Liver (tissue), 9 donors: ENCODE data around the gene MMP13. TPM values are rescaled to one million over a fixed set of nuclear protein-coding genes. Genes with fewer than 3 reads are reported as not detected.

Experiments
- DNase-seq: peaks from one replicate; pipeline ENCODE4 v3.0.0-alpha.2; 2017; ENCODE audit warnings: low spot score
- H3K27ac ChIP-seq, 2 donors: one replicate each; pipeline ENCODE4 v1.7.0; 2013; ENCODE audit warnings: inconsistent platforms in 2 of 2, low read length in 2 of 2, control low read depth in 1 of 2, low read depth in 1 of 2, mild to moderate bottlenecking in 1 of 2
- H3K27me3 ChIP-seq, 4 donors: one replicate each; pipeline versions ENCODE4 v1.6.1 to v1.7.0; 2013; ENCODE audit warnings: low read length in 3 of 4, inconsistent platforms in 1 of 4, mild to moderate bottlenecking in 1 of 4, moderate library complexity in 1 of 4; ENCODE audit not compliant: control insufficient read depth in 4 of 4, insufficient read depth in 4 of 4
- H3K36me3 ChIP-seq, 4 donors: one replicate each; pipeline versions ENCODE4 v1.6.1 to v1.7.0; 2013; ENCODE audit warnings: low read length in 3 of 4, mild to moderate bottlenecking in 3 of 4, low read depth in 1 of 4, moderate library complexity in 1 of 4; ENCODE audit not compliant: control insufficient read depth in 4 of 4, insufficient read depth in 3 of 4
- H3K4me1 ChIP-seq, 4 donors: one replicate each; pipeline versions ENCODE4 v1.6.1 to v1.7.0; 2013; ENCODE audit warnings: low read length in 3 of 4, mild to moderate bottlenecking in 3 of 4, moderate library complexity in 1 of 4; ENCODE audit not compliant: control insufficient read depth in 4 of 4, insufficient read depth in 4 of 4
- H3K4me3 ChIP-seq, 3 donors: one replicate each; pipeline versions ENCODE4 v1.6.1 to v1.7.0; 2013; ENCODE audit warnings: low read length in 3 of 3, control low read depth in 1 of 3, low read depth in 1 of 3, mild to moderate bottlenecking in 1 of 3
- H3K9ac ChIP-seq, 2 donors: one replicate each; pipeline ENCODE4 v1.7.0; 2013; ENCODE audit warnings: low read length in 2 of 2, mild to moderate bottlenecking in 2 of 2, moderate library complexity in 2 of 2, control low read depth in 1 of 2, low read depth in 1 of 2
- H3K9me3 ChIP-seq, 4 donors: one replicate each; pipeline versions ENCODE4 v1.6.1 to v1.7.0; 2013; ENCODE audit warnings: low read length in 3 of 4; ENCODE audit not compliant: control insufficient read depth in 4 of 4
- EGR1 ChIP-seq, 2 donors: IDR thresholded peaks; 2 replicates each; pipeline ENCODE4 v1.6.1; 2016 to 2018; ENCODE audit warnings: antibody characterized with exemption in 2 of 2, low read depth in 2 of 2
- FOXA1 ChIP-seq: IDR thresholded peaks from 2 replicates; pipeline ENCODE4 v1.6.1; 2016; ENCODE audit warnings: antibody characterized with exemption
- FOXA2 ChIP-seq: IDR thresholded peaks from 2 replicates; pipeline ENCODE4 v1.6.1; 2016; ENCODE audit warnings: antibody characterized with exemption
- GABPA ChIP-seq, 2 donors: IDR thresholded peaks in 1 of 2; conservative IDR thresholded peaks in 1 of 2; 2 replicates each; pipeline ENCODE4 v1.6.1; 2016; ENCODE audit warnings: antibody characterized with exemption in 2 of 2, mild to moderate bottlenecking in 1 of 2, moderate library complexity in 1 of 2
- HNF4A ChIP-seq, 2 donors: conservative IDR thresholded peaks; 2 replicates each; pipeline ENCODE4 v1.6.1; 2016; ENCODE audit warnings: antibody characterized with exemption in 2 of 2, mild to moderate bottlenecking in 2 of 2
- JUND ChIP-seq, 2 donors: IDR thresholded peaks; 2 replicates each; pipeline ENCODE4 v1.6.1; 2016; ENCODE audit warnings: antibody characterized with exemption in 2 of 2
- NR2F2 ChIP-seq: IDR thresholded peaks from 2 replicates; pipeline ENCODE4 v1.6.1; 2016; ENCODE audit warnings: antibody characterized with exemption
- SP1 ChIP-seq: IDR thresholded peaks from 2 replicates; pipeline ENCODE4 v1.6.1; 2018; ENCODE audit warnings: antibody characterized with exemption, mild to moderate bottlenecking
- TAF1 ChIP-seq: conservative IDR thresholded peaks from 2 replicates; pipeline ENCODE4 v1.6.1; 2016; ENCODE audit warnings: antibody characterized with exemption, mild to moderate bottlenecking
- WGBS: extraction: QIAGEN DNeasy Blood & Tissue Kit; methylation state at CpG from one replicate; pipeline ENCODE4 v1.1.7; 2013; 5-methylcytosine and 5-hydroxymethylcytosine counted together
- polyA plus RNA-seq, 2 donors: library from polyadenylated mRNA; stranded (reverse) in 1 of 2; unstranded in 1 of 2; fragments of 200-250 nt in 1 of 2; fragments of >200 nt in 1 of 2; fragmentation: Nextera tagmentation in 1 of 2; extraction: Ambion mirVana in 1 of 2; gene quantifications; one replicate each; pipeline versions ENCODE4 v1.2.1 to v1.2.3, GENCODE V29; 2013 to 2015
- total RNA-seq, 2 donors: library from RNA; depleted of rRNA; stranded (reverse); fragments of >200 nt; gene quantifications; one replicate each; pipeline ENCODE4 v1.2.3, GENCODE V29; 2014
- TF ChIP-seq, protein P1 (sequence below): fragments of 150-350 bp; IDR thresholded peaks from 2 replicates; pipeline ENCODE4 v1.5.1; 2017; ENCODE audit warnings: improper control_type of control experiment, low read depth, low read length; ENCODE audit not compliant: missing input control
- TF ChIP-seq, protein P2 (sequence below): IDR thresholded peaks from 2 replicates; pipeline ENCODE4 v1.6.1; 2016; ENCODE audit warnings: antibody characterized with exemption
- TF ChIP-seq, protein P3 (sequence below): IDR thresholded peaks from 2 replicates; pipeline ENCODE4 v1.6.1; 2016; ENCODE audit warnings: antibody characterized with exemption, mild to moderate bottlenecking
- donor health status: healthy.
- donor health status: healthy.
- donor health status: healthy.
- donor health status: healthy.
- donor health status: healthy.

Gene MMP13
- total and polyA plus RNA-seq, 4 donors = not detected

DNA sequence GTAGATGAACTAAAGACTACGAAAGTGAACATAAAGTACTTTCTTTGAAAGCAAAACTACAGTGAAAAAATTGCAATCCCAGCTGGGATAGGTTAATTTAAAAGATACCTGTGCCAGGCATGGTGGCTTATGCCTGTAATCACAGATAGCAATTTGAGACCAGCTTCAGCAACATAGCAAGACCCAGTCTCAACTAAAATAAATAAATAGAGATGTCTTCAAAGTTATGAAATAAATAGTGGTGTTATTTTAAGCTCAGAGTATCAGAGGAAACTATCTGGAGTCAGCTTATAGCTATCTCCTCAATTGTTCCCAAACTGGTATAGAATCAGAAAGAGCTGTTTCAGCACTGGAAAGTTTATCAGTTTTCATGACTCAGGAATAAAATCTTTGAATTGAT is 17.3 kb upstream of the MMP13 start:
- Histone ChIP-seq H3K27ac (no peak overlapping the region), H3K4me1 (no peaks in the 10 kb centered on the region), H3K4me3 (no peak overlapping the region), H3K9ac (no peak overlapping the region), H3K36me3 (no peaks in the 10 kb centered on the region), H3K9me3 (no peaks in the 10 kb centered on the region), H3K27me3 (no peaks in the 10 kb centered on the region)
- DNase-seq = no peak
- no peak for TF ChIP-seq NR2F2
- TF ChIP-seq, protein P1, sequence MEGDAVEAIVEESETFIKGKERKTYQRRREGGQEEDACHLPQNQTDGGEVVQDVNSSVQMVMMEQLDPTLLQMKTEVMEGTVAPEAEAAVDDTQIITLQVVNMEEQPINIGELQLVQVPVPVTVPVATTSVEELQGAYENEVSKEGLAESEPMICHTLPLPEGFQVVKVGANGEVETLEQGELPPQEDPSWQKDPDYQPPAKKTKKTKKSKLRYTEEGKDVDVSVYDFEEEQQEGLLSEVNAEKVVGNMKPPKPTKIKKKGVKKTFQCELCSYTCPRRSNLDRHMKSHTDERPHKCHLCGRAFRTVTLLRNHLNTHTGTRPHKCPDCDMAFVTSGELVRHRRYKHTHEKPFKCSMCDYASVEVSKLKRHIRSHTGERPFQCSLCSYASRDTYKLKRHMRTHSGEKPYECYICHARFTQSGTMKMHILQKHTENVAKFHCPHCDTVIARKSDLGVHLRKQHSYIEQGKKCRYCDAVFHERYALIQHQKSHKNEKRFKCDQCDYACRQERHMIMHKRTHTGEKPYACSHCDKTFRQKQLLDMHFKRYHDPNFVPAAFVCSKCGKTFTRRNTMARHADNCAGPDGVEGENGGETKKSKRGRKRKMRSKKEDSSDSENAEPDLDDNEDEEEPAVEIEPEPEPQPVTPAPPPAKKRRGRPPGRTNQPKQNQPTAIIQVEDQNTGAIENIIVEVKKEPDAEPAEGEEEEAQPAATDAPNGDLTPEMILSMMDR = no peak
- no peak for TF ChIP-seq FOXA2
- 59% methylated on average over 1 of the region's 1 CpG for WGBS

DNA sequence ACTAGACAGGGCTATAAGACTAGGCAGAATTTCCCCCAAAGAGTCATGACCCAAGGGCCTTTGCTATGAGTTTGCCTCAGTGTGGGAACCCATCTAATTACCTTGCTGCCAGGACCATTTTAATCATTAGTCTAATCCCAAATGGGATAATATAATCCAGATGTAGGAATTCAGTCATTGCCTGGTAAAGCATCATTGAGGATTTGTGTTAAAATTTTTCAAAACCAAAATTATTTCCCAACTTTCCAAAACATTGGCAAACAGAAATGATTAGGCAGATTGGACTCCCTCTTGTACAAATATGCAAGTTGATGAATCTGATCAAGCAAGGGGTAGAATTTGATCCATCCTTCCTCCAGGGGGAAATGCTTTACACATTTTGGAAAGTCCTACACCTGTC is 16.2 kb upstream of the MMP13 start:
- TF ChIP-seq SP1 (no peak), TAF1 (no peak), EGR1 (IDR thresholded peaks at IDR 0.05; ENCODE audit: low read depth in 2 of 2) (no peak), JUND (IDR thresholded peaks at IDR 0.05) (no peak), FOXA1 (no peak), HNF4A (conservative IDR thresholded peaks at IDR 0.05) (no peak), GABPA (IDR thresholded peaks at IDR 0.05 in 1 of 2, conservative IDR thresholded peaks at IDR 0.05 in 1 of 2) (no peak)
- TF ChIP-seq, protein P2, sequence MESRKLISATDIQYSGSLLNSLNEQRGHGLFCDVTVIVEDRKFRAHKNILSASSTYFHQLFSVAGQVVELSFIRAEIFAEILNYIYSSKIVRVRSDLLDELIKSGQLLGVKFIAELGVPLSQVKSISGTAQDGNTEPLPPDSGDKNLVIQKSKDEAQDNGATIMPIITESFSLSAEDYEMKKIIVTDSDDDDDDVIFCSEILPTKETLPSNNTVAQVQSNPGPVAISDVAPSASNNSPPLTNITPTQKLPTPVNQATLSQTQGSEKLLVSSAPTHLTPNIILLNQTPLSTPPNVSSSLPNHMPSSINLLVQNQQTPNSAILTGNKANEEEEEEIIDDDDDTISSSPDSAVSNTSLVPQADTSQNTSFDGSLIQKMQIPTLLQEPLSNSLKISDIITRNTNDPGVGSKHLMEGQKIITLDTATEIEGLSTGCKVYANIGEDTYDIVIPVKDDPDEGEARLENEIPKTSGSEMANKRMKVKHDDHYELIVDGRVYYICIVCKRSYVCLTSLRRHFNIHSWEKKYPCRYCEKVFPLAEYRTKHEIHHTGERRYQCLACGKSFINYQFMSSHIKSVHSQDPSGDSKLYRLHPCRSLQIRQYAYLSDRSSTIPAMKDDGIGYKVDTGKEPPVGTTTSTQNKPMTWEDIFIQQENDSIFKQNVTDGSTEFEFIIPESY = no peak
- TF ChIP-seq, protein P3, sequence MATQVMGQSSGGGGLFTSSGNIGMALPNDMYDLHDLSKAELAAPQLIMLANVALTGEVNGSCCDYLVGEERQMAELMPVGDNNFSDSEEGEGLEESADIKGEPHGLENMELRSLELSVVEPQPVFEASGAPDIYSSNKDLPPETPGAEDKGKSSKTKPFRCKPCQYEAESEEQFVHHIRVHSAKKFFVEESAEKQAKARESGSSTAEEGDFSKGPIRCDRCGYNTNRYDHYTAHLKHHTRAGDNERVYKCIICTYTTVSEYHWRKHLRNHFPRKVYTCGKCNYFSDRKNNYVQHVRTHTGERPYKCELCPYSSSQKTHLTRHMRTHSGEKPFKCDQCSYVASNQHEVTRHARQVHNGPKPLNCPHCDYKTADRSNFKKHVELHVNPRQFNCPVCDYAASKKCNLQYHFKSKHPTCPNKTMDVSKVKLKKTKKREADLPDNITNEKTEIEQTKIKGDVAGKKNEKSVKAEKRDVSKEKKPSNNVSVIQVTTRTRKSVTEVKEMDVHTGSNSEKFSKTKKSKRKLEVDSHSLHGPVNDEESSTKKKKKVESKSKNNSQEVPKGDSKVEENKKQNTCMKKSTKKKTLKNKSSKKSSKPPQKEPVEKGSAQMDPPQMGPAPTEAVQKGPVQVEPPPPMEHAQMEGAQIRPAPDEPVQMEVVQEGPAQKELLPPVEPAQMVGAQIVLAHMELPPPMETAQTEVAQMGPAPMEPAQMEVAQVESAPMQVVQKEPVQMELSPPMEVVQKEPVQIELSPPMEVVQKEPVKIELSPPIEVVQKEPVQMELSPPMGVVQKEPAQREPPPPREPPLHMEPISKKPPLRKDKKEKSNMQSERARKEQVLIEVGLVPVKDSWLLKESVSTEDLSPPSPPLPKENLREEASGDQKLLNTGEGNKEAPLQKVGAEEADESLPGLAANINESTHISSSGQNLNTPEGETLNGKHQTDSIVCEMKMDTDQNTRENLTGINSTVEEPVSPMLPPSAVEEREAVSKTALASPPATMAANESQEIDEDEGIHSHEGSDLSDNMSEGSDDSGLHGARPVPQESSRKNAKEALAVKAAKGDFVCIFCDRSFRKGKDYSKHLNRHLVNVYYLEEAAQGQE = no peak
- TF ChIP-seq, protein P1 = no peak

More for the DNA sequence above, 16.2 kb upstream of the MMP13 start:
- Histone ChIP-seq H3K36me3 (no peaks in the 10 kb centered on the region), H3K27me3 (no peaks in the 10 kb centered on the region), H3K9ac (no peak overlapping the region), H3K4me1 (no peaks in the 10 kb centered on the region), H3K4me3 (no peak overlapping the region), H3K27ac (no peak overlapping the region), H3K9me3 (no peaks in the 10 kb centered on the region)
- DNase-seq = no peak
